ENCODE measurements around the gene ILKAP.

Gene ILKAP

GRCh38 chr2:238190445-238190844 lies 13.1 kb downstream of the ILKAP start:
- DNase-seq: no peak
- Mint-ChIP-seq H3K27me3 (ENCODE audit: low read depth, poor library complexity) (no peaks in the 10 kb centered on the region), H3K27ac (peak overlapping the region; percentile 80), H3K4me1 (peaks cover 39% of the 10 kb centered on the region), H3K36me3 (ENCODE audit: low read depth) (peaks cover 88% of the 10 kb centered on the region), H3K9me3 (no peaks in the 10 kb centered on the region), H3K4me3 (no peak overlapping the region)
- no peak for TF ChIP-seq CTCF (IDR thresholded peaks at IDR 0.05)

- Mint-ChIP-seq H3K4me3 (peak overlapping the region; percentile 19), H3K4me1 (peaks cover 61% of the 10 kb centered on the region), H3K27ac (peak overlapping the region; percentile 90), H3K36me3 (ENCODE audit: low read depth) (peaks cover 91% of the 10 kb centered on the region), H3K27me3 (ENCODE audit: low read depth, poor library complexity) (no peaks in the 10 kb centered on the region), H3K9me3 (no peaks in the 10 kb centered on the region)
- no peak for TF ChIP-seq CTCF (IDR thresholded peaks at IDR 0.05)
- no peak for DNase-seq
Measured at GRCh38 chr2:238187618-238188548, 15.6 kb downstream of the ILKAP start.

GRCh38 chr2:238183821-238184220 lies 19.7 kb downstream of the ILKAP start:
- no peak for TF ChIP-seq CTCF (IDR thresholded peaks at IDR 0.05)
- Mint-ChIP-seq H3K4me1 (peaks cover 45% of the 10 kb centered on the region), H3K9me3 (no peaks in the 10 kb centered on the region), H3K27ac (peak overlapping the region; percentile 90), H3K4me3 (no peak overlapping the region), H3K27me3 (ENCODE audit: low read depth, poor library complexity) (no peaks in the 10 kb centered on the region), H3K36me3 (ENCODE audit: low read depth) (peaks cover 89% of the 10 kb centered on the region)
- no peak for DNase-seq

GRCh38 chr2:238182362-238182761 lies 21.1 kb downstream of the ILKAP start:
- Mint-ChIP-seq H3K27ac (no peak overlapping the region), H3K9me3 (no peaks in the 10 kb centered on the region), H3K27me3 (ENCODE audit: low read depth, poor library complexity) (no peaks in the 10 kb centered on the region), H3K4me1 (peaks cover 30% of the 10 kb centered on the region), H3K4me3 (no peak overlapping the region), H3K36me3 (ENCODE audit: low read depth) (peaks cover 85% of the 10 kb centered on the region)
- DNase-seq: no peak
- no peak for TF ChIP-seq CTCF (IDR thresholded peaks at IDR 0.05)

- no peak overlapping the region for H3K27ac Mint-ChIP-seq
- H3K4me1 Mint-ChIP-seq: peaks cover 23% of the 10 kb centered on the region
- no peak for TF ChIP-seq CTCF (IDR thresholded peaks at IDR 0.05)
- no peak for DNase-seq
- no peaks in the 10 kb centered on the region for H3K9me3 Mint-ChIP-seq
- H3K36me3 Mint-ChIP-seq (ENCODE audit: low read depth): peaks cover 79% of the 10 kb centered on the region
- H3K27me3 Mint-ChIP-seq (ENCODE audit: low read depth, poor library complexity): no peaks in the 10 kb centered on the region
- H3K4me3 Mint-ChIP-seq: no peak overlapping the region
Measured at GRCh38 chr2:238180554-238180953, 22.9 kb downstream of the ILKAP start.

- Mint-ChIP-seq H3K36me3 (ENCODE audit: low read depth) (peaks cover 70% of the 10 kb centered on the region), H3K9me3 (no peaks in the 10 kb centered on the region), H3K27ac (no peak overlapping the region), H3K4me3 (no peak overlapping the region), H3K27me3 (ENCODE audit: low read depth, poor library complexity) (no peaks in the 10 kb centered on the region), H3K4me1 (no peaks in the 10 kb centered on the region)
- TF ChIP-seq CTCF (IDR thresholded peaks at IDR 0.05): no peak
- no peak for DNase-seq
Measured at GRCh38 chr2:238176613-238177012, 26.9 kb downstream of the ILKAP start.
